Fibroblast of skin of right quadriceps (primary cell): ENCODE measurements around the gene KNOP1.

ENCODE experiments used
- DNase-seq: peaks from one replicate; pipeline ENCODE4 v3.0.0-alpha.2; 2013

KNOP1 gene

DNA sequence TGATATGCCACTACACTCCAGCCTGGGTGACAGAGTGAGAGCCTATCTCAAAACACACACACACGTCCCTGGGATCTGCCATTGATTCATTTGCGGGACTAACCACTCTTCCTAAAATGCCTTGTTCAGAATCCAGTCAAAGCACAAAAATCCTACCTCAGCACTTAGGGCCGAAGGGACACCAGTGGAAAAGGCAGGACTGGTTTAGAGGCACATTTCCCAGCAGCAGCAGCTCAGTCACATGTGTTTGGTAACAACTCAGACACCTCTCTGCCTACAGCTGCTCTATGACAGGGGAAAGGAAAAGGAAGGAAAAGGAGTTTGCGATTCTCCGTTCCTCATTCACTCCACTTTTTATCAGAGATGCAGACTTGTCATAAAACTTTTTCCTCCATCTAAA lies 12.2 kb downstream of the KNOP1 start:
- no peak for DNase-seq

DNA sequence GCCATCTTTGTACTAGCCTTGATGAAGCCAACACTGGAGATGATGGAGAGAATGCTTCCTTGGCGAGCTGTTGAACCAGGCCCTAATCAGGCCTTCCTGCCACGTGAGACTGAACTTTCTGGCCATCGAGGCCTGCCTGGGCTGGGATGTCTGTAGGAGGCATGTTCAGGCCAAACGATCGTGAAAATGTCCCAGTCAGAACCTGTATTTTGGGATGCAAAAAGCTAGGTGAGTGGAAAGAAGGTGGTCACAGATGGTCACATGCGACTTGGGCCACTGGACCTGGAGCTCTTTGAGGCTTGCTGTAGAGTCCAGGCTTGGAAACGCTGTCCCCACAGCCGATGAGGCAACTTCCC lies 12.9 kb downstream of the KNOP1 start:
- DNase-seq: no peak

DNA sequence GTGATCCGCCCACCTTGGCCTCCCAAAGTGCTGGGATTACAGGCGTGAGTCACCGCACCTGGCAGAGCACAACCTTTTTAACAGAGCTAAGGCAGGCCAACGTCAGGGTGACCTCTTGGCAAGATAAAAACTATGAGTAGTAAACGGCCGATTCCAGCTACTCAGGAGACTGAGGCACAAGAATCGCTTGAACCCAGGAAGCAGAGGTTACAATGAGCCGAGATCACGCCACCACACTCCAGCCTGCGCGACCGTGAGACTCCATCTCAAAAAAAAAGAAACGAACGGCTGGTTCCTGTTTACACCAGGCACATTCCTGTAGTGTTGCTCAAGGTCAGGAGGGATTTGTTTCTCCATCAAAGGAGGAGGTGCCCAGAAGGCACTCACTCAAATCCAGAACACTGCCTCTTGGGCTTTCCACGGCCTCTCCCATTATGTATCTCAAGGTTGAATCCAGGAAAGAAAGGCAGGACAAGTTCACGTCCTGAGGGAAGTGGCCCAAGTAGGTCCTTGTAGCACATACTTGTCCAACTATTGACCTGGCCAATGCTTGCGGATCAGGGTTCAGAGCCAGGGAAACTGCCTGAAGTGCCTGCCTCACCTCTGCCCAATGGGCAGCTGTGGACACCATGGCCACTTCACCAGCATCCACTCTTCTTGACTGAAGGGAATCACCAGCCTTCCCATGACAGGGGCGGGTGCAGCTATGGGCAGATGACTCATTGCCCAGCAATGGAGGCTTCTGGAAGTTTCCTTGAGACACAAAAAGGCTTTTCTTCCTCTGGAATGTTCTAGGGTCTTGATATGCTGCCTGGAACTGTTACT lies 13.5 kb downstream of the KNOP1 start:
- DNase-seq: peak; percentile 44

DNA sequence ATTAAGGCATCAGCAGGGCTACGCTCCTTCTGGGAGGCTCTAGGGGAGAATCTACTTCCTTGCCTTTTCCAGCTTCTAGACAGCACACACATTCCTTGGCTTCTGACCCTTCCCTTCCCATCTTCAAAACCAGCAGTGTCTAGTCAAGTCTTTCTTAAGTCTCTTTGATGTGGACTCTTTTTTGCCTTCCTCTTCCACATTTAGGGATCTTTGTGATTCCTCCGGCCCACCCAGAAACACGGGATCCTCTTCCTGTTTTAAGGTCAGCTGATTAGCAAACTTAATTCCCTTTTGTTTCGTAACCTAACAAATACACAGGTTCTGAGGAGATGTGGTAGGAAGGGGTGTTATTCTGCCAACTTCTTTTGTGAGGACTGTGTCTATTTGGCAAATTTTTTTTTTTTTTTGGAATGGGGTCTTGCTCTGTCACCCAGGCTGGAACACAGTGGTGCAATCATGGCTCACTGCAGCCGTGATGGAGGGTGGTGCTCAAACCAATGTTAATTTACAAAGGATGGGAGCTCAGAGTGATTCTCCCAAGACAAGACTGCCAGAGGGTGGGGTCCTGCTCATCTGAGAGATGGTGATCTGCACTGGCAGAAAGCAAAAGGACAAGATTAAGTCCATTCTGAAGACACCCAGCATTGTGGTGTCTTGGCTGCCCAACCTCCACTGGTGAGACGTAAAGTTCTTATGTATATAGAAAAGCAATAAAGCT lies 14.7 kb downstream of the KNOP1 start:
- DNase-seq: no peak

DNA sequence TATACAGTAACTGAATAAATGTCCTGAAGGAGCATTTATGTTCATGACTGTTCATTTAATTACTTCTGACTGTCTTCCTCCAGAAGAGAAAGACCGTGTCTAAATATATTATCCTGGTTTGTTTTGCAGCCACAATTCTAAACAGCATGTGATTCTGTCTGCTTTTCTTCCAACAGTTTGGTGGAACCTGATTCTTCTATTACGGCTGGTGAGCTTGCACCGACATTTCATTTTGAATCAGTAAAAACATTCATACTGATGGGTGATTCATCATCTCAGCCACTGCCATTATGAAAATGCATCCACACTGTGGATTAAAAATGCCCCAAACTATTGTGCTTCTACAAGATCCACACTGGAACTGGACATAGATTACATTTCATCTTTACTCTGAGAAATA lies 16.9 kb downstream of the KNOP1 start:
- DNase-seq: no peak

DNA sequence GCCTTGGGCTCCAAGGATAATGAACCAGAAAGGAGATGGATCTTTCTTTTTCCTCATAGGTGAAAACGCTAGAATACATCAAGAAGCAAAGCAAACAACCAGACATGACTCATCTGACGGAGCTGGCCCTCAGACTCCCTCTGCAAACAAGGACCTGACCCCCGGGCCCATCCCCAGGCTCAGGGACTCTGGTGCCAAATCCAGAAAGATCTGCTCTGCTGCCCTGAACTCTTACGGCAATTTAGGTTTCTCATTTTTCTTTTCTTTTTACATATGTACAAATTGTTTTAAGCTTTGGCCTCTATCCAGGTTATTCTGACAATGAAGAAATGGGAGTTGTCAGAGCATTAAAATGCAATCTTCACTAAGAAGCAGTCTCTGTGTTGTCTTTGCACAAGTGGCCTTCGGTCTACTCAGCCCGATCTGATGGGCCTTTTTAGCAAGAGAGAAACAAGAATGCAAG lies 17.7 kb downstream of the KNOP1 start:
- DNase-seq: no peak

DNA sequence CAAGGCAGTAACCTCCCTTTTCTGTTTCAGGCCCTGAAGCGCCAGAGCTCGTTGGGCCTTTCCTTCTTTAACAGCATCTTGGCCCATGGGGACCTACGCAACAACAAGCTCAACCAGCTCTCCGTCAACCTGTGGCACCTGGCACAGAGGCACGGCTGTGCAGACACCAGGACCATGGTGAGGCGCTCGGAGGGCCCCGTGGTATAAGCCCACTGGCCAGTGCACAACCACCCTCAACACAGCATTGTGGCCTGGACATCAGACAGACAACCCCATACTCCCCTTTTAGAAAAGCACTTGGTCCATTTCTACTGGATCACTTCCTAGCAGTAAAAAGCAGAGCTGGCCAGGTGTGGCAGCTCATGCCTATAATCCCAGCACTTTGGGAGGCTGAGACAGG lies 18.6 kb downstream of the KNOP1 start:
- DNase-seq: no peak

DNA sequence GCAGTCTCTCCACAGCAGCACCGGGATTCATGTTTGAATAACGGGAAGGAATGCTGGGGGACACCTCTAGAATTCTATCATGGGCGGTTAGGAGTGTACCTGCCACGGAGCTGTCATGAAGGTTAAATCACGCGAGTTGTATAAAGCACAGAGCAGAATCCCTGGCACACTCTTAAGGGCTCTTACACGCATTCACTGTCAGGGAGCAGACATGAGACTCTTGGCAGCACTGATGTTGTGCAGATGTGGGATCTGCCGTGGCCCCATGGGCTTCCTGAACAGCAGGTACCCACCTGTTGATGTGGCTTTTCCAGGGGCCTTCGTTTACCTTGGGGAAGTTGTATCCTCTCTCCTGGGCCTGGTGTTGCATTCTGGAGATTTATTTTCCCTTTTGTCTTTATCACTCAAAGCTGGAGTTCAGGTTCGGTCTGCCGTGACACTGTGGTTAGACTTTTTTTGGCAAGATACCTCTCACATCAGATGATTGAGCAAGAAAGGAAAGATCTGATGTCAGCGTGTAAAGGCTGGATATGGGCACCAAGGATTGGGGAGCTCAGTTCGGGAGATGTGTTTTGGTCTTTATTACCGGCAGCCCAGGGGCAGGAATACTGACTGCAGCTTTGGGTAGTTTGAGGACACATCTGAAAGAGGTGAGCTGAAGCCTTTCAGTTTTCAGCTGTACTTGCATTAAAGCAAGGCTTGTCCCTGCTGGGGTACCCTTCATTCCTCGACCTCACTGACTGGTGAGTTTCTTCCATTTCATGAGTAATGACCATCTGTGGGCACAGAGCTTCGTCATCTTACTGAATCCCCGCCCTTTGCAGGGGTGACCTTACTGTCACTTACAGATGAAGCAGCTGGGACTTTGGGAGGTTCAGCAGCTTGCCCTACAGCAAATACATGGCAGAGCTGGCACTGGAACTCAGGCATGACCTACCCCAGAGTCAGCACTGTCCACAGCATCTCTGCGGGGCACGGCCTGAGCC lies 19.3 kb downstream of the KNOP1 start:
- DNase-seq: peak; percentile 42

DNA sequence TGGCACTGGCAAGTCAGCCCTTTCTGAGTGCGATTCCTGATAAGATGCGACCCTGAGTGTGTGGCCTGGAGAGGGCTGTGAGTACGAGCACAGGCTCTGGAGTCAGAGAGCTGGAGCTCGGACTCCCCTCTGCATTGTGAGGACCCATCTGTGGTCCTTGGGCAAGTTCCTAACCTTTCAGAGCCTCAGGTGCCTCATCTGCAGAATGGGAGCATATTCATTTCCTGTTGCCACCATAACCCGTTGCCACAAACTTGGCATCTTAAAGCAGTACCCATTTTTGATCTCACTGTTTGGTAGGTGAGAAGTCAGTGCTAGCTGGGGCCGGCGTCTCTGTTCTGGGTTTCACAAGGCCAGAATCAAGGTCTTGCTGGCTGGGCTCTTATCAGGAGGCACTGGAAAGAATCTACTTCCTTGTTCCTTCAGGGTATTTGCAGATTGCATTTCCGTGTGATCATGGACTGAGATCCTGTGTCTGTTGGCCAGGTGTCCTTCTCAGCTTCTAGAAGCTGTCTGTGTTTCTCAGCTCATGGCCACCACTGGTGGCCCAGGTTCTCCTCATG lies 20.2 kb downstream of the KNOP1 start:
- no peak for DNase-seq

DNA sequence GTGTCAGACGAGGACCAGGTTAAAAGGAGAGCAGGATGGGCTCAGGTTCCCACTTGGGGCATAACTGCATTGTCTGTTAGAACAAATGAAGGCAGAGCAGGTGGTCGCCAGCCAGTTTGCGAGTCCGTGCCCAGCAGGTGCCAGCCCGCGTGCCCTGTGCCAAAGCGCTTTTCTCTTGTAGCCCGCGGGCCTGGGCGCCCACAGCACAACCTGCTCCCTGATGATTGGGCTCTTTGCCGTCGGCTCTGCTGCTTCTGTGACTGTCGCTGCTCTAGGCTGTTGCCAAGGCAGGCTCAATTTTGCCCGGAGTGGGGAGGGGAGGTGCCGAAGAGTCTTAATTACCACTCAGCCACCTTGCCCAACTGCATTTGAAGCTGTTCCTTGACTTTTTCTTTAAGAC lies 21.1 kb downstream of the KNOP1 start:
- no peak for DNase-seq

DNA sequence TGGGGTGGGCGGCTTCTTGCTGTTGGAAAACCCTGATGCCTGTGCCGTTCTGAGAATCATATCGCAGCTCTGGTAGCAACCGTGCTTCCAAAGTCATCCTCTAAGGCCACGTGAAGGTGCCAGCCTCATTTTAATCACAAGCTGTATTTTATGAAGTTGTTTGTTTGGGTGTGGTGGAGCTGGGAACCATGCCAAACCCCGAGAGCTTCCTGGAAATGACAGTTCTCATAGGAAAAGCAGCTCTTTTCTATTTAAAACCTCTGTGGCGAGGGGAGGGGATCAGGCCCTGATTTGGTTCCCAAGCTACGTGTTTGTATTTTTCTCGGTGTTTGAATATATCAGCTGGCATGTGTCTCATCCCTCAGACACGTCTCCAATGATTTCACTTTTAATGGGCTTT lies 21.7 kb downstream of the KNOP1 start:
- peak; percentile 90 for DNase-seq

DNA sequence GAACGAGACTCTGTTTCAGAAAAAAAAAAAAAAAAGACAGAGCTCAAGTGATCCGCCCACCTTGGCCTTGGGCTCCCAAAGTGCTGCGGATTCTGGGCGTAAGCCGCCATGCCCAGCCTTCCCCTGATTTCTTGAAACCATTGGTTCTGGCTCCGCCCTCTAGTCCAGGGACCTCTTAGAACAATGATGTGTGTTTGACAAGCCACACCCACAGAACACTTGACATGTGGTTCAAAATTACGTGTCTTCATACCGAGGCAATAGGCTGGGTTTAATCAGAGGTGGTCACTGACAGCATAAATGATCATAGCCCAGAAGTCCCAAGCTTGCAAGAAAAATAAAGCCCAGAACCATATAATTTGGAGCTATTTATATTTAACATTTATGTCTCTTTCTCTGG lies 23.0 kb downstream of the KNOP1 start:
- DNase-seq: no peak

DNA sequence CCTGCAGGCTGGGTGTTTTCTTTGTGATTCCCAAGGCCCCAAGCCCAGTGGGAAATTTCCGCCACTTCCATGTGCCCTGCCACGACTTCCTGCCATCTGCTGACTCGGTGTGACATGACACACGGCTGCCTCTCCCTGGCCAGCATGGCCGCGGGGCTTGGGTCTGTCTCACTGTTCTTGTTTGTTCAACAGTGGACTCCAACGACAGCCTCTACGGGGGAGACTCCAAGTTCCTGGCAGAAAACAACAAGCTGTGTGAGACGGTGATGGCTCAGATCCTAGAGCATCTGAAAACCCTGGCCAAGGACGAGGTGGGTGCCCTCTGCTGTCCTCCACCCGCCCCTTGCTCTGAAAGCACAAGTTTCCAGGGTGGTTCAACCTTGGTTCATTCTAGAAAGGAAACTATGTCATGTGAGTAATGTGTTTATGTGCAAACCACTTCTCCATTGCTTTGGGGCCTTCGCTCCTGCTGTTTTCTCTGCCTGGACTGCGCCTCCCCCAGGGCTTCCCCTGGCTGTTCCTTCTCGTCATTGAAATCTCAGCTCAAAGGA lies 26.8 kb downstream of the KNOP1 start:
- DNase-seq: no peak

DNA sequence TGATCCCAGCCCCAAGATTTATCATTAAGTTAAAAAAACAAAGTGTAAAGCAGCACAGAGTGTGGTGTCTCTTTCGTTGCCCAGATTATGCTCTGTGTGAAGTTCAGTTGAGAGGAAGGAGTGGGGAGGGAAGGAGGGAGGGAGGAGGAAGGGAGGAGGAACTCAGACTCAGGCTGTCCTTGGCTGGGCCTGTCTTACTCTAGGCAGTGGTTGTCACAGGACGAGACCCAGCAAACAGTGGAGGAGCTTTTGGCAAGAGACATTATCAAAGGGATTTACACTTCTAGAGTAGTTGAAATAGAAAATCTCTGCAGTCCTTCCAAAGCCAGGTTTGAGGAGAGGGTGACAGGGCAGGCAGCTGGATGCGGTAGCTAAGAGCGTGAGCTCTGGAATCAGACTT lies 27.8 kb downstream of the KNOP1 start:
- DNase-seq: no peak

DNA sequence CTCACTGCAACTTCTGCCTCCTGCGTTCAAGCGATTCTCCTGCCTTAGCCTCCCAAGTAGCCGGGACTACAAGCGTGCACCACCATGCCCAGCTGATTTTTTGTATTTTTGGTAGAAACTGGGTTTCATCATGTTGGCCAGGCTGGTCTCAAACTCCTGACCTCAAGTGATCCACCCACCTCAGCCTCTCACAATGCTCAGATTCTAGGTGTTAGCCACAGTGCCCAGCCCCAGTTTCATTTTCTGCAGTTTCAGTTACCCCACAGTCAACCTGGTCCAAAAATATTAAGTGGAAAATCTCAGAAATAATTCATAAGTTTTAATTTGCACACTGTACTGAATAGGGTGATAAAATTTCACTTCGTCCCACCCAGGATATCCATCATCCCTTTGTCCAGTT lies 28.7 kb downstream of the KNOP1 start:
- DNase-seq: no peak

DNA sequence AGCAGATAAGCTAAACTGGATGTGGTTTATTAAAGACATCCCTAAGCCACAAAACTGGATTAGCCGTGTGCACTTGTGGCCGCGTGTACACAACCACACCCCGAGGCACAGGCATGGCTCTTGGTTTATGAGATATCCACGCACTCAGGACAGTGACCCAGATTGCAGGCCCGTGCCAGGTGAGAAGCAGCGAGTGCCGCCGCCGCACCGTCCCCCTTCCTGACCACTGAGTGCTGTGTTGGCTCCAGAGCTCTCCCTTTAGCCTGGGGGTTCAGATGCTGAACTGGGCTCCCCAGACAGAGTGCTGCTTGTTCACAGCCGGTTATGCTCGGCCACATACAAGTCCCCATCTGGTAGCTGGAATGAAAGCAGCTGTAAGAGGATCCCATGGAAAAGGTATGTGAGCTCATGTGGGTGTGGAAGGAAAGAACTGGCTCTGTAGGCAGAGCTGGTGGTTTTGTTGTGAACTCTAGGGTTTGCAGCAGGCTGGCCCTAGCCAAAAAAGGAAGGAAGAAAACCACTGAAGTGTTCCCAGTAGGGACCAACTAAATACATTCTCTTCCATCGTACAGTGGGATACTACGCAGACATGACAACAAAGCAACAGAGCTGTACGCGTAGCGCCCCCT lies 29.5 kb downstream of the KNOP1 start:
- no peak for DNase-seq

DNA sequence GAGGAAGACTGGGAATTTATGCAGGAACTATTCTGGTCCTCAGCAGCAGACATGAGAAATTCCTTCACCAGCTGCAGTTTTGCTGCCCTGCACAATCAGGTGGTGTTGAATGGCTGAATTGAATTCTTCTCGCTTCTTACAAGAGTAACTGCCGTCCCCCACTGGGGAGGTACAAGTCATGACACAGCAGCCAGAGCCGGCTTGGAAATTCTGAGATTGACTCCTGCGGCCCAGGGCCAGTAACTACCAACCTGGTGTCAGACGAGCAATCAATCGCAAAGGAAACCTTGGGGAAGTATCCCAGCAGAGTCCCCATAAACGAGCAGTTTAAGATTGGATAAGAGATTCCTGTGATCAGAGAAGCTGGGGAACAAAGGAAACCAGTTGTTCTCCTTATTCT lies 30.7 kb downstream of the KNOP1 start:
- no peak for DNase-seq

DNA sequence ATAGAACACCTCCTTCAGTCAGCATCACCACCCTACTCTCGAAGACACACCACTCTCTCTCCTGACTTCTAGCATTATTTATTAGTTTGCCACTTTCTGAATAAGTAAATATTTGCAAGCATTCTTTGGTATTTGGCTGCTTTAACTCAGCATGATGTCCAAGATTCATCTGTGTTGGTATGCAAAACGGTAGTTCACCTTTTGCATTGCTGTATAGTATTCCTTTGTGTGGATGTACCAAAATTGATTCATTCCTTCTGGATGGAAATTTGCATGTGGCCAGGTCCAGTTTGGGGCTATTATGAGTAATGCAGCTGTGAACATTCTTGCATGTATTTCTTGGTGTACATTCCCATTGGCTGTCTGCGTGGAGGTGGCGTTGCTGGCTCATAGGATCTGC lies 32.9 kb downstream of the KNOP1 start:
- no peak for DNase-seq

DNA sequence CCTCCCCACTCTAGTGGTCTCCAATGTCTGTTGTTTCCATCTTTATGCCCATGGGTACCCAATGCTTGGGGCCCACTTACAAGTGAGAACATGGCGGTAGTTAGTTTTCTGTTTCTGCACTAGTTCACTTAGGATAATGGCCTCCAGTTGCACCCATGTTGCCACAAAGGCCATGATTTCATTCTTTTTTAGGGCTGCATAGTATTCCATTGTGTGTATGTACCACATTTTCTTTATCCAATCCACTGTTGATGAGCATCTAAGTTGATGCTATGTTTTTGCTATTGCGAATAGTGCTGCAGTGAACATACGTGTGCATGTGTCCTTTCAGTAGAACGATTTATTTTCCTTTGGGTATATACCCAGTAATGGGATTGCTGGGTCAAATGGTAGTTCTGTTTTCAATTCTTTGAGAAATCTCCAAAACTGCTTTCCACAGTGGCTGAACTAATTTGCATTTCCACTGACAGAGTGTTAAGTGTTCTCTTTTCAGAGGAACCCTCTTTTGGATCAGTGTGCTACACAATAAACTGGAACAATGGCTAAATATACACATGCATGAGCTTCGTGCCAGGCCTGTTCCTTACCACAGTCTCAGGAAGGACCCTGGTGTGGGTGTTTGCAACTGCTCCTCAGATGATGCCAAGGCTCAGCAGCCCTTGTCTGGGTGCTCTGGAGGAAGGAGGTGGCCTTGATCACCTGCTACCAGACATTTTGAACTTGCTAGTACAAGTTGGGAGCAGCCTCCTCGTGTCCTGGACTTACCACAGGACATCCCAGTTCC lies 34.4 kb downstream of the KNOP1 start:
- no peak for DNase-seq

DNA sequence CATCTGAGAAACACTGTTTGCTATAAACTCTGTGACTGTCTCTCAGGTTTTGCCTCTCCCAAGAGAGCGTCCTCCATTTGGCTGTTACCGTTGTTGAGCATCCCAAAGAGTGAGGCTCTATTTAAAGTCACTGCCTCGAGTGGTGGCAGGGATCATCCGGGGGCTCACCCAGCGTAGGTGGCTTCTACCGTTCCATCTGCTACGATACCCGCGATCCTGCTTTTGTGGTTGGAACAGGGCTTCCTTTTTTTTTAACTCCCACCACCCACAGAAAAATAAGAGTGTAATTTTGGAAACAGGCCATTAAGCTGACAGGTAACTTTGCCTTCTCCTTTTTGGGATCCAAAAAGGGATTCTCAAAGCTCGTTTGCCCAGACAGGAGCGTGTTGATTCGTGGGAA lies 36.4 kb downstream of the KNOP1 start:
- no peak for DNase-seq

DNA sequence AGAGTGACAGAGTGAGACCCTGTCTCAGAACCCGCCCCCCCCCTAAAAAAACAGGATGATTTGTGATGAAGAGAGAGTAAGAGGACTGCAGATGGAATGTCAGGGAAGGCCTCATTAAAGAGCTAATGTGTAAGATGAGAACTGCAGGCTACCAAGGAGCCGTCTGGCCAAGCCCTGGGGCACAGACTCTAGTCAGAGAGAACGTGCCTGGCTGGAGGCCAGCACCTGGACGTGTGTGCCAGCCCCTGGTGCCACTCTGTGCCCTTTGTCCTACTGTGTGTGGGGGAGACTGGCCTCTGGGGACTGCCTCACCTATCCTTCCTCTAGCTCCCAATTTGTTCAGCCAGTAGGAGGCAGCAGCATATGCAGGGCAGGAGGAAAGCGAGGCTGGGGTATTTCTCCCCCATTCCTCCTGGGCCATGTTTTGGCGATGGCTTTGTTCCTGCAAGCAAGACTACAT lies 37.1 kb downstream of the KNOP1 start:
- no peak for DNase-seq
